Vagina (tissue), 2 donors: ENCODE results near the gene LDLRAD4. TPM values are rescaled to one million over a fixed set of nuclear protein-coding genes. Genes with fewer than 3 reads are reported as not detected.

Experiments used
- DNase-seq, 2 donors: peaks; one replicate each; pipeline ENCODE4 v3.0.0-alpha.2; 2017; ENCODE audit errors: extremely low spot score in 2 of 2
- H3K27ac ChIP-seq: fragments of 200-600 bp; sonication (generic); one replicate; pipeline ENCODE4 v1.5.1; 2019
- H3K27me3 ChIP-seq: fragments of 200-600 bp; sonication (generic); one replicate; pipeline ENCODE4 v1.5.1; 2019
- H3K36me3 ChIP-seq, 2 donors: fragments of 200-600 bp; sonication (generic); one replicate each; pipeline ENCODE4 v1.5.1; 2017 to 2019
- H3K4me1 ChIP-seq: fragments of 200-600 bp; sonication (generic); one replicate; pipeline ENCODE4 v1.5.1; 2019
- H3K4me3 ChIP-seq, 2 donors: fragments of 200-600 bp; sonication (generic); 1 replicate in 1 of 2; 2 replicates in 1 of 2; pipeline ENCODE4 v1.5.1; 2016 to 2019
- H3K9me3 ChIP-seq: fragments of 200-600 bp; sonication (generic); one replicate; pipeline ENCODE4 v1.5.1; 2019
- POLR2A ChIP-seq, 2 donors: fragments of 450-650 bp; IDR thresholded peaks; one replicate each; pipeline ENCODE4 v1.6.1; 2017; ENCODE audit warnings: antibody characterized with exemption in 2 of 2, mild to moderate bottlenecking in 2 of 2, moderate library complexity in 2 of 2
- POLR2AphosphoS5 ChIP-seq, 2 donors: sonication (generic); formaldehyde crosslinking; IDR thresholded peaks; one replicate each; pipeline ENCODE4 v1.9.0; 2017; ENCODE audit warnings: antibody characterized with exemption in 2 of 2, mild to moderate bottlenecking in 2 of 2, low read depth in 1 of 2; ENCODE audit not compliant: insufficient read depth in 1 of 2
- intact Hi-C: fragments of 100-400 bp; cut with DNase I; formaldehyde crosslinking; loops from one replicate; pipeline ENCODE4 v1.15.1; 2023
- total RNA-seq: library from RNA; depleted of rRNA; stranded (reverse); fragments of >200 nt; gene quantifications from one replicate; pipeline ENCODE4 v1.2.3, GENCODE V29; 2016
- TF ChIP-seq, protein P1 (sequence below), 3 experiments: fragments of 450-650 bp in 2 of 3; fragments of 200-600 bp in 1 of 3; sonication (generic) in 1 of 3; IDR thresholded peaks; one replicate each; pipeline ENCODE4 v1.5.1; 2017 to 2019; ENCODE audit warnings: antibody characterized with exemption in 3 of 3, mild to moderate bottlenecking in 2 of 3, moderate library complexity in 2 of 3

The LDLRAD4 gene
- total RNA-seq, 1 donor from 2014 or later = 24.3 TPM

DNA sequence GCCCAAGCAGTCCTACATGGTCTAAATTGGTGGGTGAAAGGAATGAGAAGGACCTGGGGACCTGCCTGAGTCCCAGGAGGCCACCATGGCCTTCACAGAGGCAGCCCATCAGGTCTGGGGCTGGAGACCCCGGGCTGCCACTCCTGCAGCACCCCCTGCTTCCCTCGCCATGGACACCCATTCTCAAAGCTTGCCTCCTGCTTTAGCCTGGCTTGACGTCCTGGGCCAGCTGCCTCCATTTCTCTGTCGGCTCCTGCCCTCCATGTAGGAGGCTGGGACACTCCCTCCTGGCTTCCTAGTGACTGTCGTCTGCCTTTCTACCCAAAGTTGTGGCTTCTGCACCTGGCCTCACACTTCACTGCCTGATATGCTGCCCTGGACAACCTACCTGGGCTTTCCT is 309.2 kb downstream of the LDLRAD4 start:
- intact Hi-C loops = no loop called here
- TF ChIP-seq, protein P1, sequence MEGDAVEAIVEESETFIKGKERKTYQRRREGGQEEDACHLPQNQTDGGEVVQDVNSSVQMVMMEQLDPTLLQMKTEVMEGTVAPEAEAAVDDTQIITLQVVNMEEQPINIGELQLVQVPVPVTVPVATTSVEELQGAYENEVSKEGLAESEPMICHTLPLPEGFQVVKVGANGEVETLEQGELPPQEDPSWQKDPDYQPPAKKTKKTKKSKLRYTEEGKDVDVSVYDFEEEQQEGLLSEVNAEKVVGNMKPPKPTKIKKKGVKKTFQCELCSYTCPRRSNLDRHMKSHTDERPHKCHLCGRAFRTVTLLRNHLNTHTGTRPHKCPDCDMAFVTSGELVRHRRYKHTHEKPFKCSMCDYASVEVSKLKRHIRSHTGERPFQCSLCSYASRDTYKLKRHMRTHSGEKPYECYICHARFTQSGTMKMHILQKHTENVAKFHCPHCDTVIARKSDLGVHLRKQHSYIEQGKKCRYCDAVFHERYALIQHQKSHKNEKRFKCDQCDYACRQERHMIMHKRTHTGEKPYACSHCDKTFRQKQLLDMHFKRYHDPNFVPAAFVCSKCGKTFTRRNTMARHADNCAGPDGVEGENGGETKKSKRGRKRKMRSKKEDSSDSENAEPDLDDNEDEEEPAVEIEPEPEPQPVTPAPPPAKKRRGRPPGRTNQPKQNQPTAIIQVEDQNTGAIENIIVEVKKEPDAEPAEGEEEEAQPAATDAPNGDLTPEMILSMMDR (IDR thresholded peaks at IDR 0.05) = no peak
- TF ChIP-seq POLR2AphosphoS5 (IDR thresholded peaks at IDR 0.05; ENCODE audit: insufficient read depth in 1 of 2, low read depth in 1 of 2) (no peak), POLR2A (IDR thresholded peaks at IDR 0.05) (no peak)
- Histone ChIP-seq H3K36me3 (no peaks in the 10 kb centered on the region), H3K9me3 (no peaks in the 10 kb centered on the region), H3K27me3 (no peaks in the 10 kb centered on the region), H3K27ac (no peak overlapping the region), H3K4me3 (no peak overlapping the region), H3K4me1 (peaks cover 15% of the 10 kb centered on the region)
- no peak for DNase-seq

DNA sequence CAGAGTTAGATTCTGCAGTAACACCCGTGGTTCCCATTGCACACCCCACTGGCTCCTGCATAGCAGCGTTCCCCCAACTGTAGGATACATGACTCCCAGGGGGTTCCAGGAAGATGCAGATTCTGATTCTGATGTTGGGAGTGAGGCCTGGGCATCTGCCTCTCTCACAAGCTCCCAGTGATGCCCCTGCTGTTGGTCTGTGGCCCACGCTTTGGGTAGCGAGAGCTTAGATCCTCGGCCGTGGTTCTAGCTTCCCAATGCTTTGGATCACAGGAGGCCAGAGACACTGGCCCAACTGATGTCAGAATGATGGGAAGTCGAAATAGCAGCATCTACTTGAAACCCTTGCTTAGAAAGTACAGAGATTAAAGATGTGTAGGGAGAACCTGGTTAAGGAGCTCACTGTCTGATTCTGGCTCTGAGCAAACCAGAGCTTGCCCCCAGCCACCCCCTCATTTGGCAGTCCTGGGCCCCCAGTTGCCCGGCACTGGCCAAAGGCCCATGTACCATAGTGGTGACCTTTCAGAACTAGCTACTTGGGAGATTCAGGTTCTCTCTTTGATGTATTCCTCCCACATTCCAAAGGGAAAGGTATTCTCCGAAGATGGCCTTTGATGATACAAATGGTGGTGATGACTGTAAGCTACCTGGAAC is 310.3 kb downstream of the LDLRAD4 start:
- H3K4me3 ChIP-seq = no peak overlapping the region
- H3K36me3 ChIP-seq = no peaks in the 10 kb centered on the region
- peaks cover 15% of the 10 kb centered on the region for H3K4me1 ChIP-seq
- intact Hi-C loops = no loop called here
- no peaks in the 10 kb centered on the region for H3K27me3 ChIP-seq
- H3K27ac ChIP-seq = no peak overlapping the region
- DNase-seq = peak in 1 of 2 donors; percentile 58
- TF ChIP-seq, protein P1 (IDR thresholded peaks at IDR 0.05) = no peak
- no peak for TF ChIP-seq POLR2AphosphoS5 (IDR thresholded peaks at IDR 0.05; ENCODE audit: insufficient read depth in 1 of 2, low read depth in 1 of 2)
- no peak for TF ChIP-seq POLR2A (IDR thresholded peaks at IDR 0.05)
- H3K9me3 ChIP-seq = no peaks in the 10 kb centered on the region

DNA sequence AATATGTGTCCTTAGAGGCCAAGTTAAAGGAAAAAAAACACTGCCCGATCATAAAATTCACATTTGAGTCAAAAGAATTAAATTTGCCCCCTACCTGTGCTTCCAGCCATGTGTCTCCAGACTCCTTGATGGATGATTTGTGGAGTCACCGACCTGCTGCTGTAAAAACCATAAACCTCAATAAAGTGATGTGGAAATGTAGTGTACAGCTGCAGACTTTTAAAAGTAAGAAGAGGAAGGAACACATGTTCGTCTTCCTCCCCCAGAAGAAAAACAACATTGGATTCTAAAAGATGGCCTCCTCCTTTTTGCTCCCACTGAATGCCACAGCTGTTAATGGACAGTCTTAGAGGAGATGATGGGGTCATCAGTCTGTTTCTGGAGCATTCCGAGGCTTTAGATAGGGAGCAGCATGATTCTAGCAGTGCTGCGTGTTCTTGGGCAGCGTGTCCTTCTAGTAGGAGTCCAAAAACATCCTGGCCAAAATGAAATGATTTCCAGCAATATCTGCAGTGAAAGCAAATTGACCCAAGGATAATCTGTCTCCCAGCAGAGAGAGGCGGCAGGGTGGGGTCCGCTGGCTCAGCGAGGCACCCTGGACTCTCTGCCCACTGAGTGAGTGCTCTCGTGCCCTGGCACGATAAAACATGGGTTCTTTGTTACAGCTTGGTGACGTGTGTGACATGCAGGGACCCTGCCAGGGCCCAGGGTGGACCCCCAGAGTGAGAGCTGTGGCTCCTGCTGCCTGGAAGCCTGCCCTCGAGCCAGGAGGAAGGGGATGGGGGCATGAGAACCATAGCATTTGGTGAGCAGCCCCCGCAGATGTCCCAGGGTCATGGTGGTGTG is 311.7 kb downstream of the LDLRAD4 start:
- peak overlapping the region in 1 of 2 donors; percentile 8 for H3K4me3 ChIP-seq
- intact Hi-C loops = no loop called here
- H3K36me3 ChIP-seq = no peaks in the 10 kb centered on the region
- peaks cover 15% of the 10 kb centered on the region for H3K4me1 ChIP-seq
- TF ChIP-seq POLR2AphosphoS5 (IDR thresholded peaks at IDR 0.05; ENCODE audit: insufficient read depth in 1 of 2, low read depth in 1 of 2) (no peak), POLR2A (IDR thresholded peaks at IDR 0.05) (no peak)
- TF ChIP-seq, protein P1 (IDR thresholded peaks at IDR 0.05) = no peak
- H3K27ac ChIP-seq = peak overlapping the region; percentile 45
- peak; percentile 67 to 70 for DNase-seq
- H3K27me3 ChIP-seq = no peaks in the 10 kb centered on the region
- no peaks in the 10 kb centered on the region for H3K9me3 ChIP-seq

DNA sequence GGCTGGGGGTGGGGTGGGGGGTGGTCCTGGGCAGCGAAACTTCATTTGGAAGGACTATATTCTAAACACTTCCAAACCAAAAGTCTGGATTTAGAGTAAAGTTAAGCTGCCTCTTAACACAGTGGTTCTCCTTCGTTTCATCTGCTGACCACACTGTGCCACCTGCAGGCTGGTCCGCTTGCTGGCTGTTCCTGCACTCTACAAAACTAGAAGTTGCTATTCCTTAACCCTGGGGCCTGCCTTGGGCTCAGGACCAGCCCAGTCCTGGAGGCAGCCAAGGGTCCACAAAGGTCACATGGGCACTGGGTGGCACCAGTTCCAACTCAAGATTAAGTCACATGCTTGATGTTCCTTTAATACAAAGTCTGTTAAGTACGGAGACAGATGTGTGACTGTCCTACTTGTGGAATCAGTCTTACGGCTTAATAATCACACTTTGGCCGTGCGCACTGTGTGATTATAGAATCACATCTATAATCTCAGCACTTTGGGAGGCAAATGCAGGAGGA is 312.4 kb downstream of the LDLRAD4 start:
- intact Hi-C loops = no loop called here
- H3K27me3 ChIP-seq = no peaks in the 10 kb centered on the region
- peak overlapping the region; percentile 45 for H3K27ac ChIP-seq
- no peaks in the 10 kb centered on the region for H3K9me3 ChIP-seq
- peak; percentile 64 to 82 for DNase-seq
- H3K4me3 ChIP-seq = no peak overlapping the region
- H3K4me1 ChIP-seq = peaks cover 15% of the 10 kb centered on the region
- TF ChIP-seq POLR2AphosphoS5 (IDR thresholded peaks at IDR 0.05; ENCODE audit: insufficient read depth in 1 of 2, low read depth in 1 of 2) = no peak
- TF ChIP-seq, protein P1 (IDR thresholded peaks at IDR 0.05) = peak in 1 of 3 experiments; percentile 42
- no peaks in the 10 kb centered on the region for H3K36me3 ChIP-seq
